Measurements from ENCODE around the gene BAAT.

Gene BAAT

GRCh38 chr9:101376111-101376848, 8.5 kb downstream of the BAAT start:
- ChIA-PET CTCF (interaction anchor here (1.7 kb wide), 1 partner anchor 12 kb away, joined by 7 read pairs; no protein-coding TSS in a partner anchor), POLR2A (no interaction called here)

GRCh38 chr9:101375546-101375945, 9.3 kb downstream of the BAAT start:
- no peak for DNase-seq (ENCODE audit: extremely low spot score)
- no peak for TF ChIP-seq CTCF (IDR thresholded peaks at IDR 0.05; ENCODE audit: control extremely low read depth, extremely low read depth, low read depth, missing control alignments)
- CTCF ChIA-PET, result no interaction called here
- POLR2A ChIA-PET, result no interaction called here

More at GRCh38 chr9:101376111-101376848, 8.5 kb downstream of the BAAT start:
- no peak for DNase-seq (ENCODE audit: extremely low spot score)
- no peak for TF ChIP-seq CTCF (IDR thresholded peaks at IDR 0.05; ENCODE audit: control extremely low read depth, extremely low read depth, low read depth, missing control alignments)

DNA sequence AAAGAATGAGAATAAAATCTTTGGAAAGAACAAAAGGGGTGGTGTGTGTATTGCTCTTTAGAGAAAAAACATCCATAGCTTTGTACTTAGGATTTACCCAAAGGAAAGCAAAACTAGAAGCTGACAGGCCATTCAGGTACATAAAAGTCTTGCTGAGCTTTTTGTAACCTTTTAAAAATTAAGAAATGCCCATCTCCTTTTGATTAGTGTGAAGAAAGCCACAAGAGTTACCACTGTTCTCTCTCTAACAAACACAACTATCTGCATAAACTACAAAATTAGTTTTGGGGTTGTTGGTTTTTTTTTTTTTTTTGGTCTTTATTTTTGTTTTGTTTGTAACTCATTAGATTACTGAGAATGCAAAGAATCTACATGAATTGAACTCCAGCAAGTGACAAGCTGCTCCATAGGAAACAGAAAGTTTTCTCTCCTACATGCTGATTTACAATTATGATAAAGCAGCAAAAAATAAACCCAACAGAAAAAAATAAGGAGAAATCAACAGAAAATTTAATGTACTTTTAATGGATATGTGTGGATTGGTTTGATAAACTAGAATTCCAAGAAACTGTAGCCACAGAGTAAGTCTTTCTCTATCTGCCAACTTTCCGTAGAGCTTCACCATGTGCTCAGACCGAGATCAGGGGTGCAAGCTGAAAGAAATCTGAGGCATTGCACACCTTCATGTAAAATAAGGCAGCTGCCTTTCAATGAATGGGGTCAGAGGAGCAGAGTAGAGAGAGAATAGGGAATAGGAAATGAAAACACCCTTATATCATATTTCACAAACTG, 12.3 kb downstream of the BAAT start:
- no peak for TF ChIP-seq CTCF (IDR thresholded peaks at IDR 0.05; ENCODE audit: control extremely low read depth, extremely low read depth, low read depth, missing control alignments)
- ChIA-PET POLR2A (no interaction called here), CTCF (interaction anchor here (1.0 to 5.6 kb wide), 4 partner anchors 9 to 16 kb away, joined by 3 to 38 read pairs (median 6); no protein-coding TSS in a partner anchor)
- DNase-seq (ENCODE audit: extremely low spot score), result no peak

DNA sequence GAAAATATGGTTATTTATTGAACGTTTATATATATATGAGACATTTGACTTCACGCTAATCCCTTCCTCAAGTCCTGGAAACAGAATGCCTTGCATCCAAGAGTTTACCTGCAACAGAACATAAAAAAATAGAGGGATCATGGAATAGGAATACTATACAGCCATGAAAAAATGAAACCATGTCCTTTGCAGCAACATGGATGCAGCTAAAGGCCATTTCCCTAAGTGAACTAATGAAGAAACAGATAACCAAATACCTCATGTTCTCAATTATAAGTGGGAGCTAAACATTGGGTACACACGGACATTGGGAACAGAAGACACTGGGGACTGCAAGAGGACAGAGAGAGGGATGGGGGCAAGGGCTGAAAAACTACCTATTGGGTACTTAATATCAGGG, 13.0 kb downstream of the BAAT start:
- ChIA-PET POLR2A (no interaction called here), CTCF (interaction anchor here (1.2 to 5.6 kb wide), 2 partner anchors 10 kb away, joined by 3 to 38 read pairs; no protein-coding TSS in a partner anchor)
- no peak for TF ChIP-seq CTCF (IDR thresholded peaks at IDR 0.05; ENCODE audit: control extremely low read depth, extremely low read depth, low read depth, missing control alignments)
- no peak for DNase-seq (ENCODE audit: extremely low spot score)

DNA sequence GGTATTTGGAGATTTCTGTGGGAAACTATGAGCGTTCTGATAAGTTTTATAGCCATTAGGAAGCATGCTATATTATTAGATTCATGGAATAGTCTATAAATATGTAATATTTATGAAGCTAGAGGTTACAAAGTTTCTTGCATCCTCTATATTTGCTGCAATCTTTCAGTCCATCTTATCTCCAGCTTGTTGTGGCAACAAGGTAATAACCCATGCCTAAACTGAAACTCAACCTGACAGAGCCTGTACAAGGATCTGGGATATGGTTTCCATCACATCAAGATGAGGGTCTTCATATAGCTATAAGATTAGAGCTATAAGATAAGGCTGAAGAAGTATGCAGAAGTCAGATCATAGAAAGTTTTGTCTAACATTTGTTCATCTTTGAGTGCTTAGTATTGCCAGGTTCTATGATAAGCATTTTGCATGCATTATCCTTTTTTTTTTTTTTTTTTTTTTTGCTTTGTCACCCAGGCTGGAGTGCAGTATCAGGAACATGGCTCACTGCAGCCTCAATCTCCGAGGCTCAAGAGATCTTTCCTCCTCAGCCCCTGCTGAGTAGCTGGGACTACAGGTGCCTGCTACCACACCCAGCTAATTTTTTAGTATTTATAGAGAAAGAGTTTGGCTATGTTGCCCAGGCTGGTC, 14.8 kb downstream of the BAAT start:
- no peak for DNase-seq (ENCODE audit: extremely low spot score)
- ChIA-PET POLR2A (interaction anchor here (1.5 kb wide), 1 partner anchor 28 kb away, joined by 4 read pairs; the partner anchor contains the start of gene MRPL50), CTCF (interaction anchor here (5.6 kb wide), 1 partner anchor 12 kb away, joined by 38 read pairs; no protein-coding TSS in a partner anchor)
- TF ChIP-seq CTCF (IDR thresholded peaks at IDR 0.05; ENCODE audit: control extremely low read depth, extremely low read depth, low read depth, missing control alignments), result no peak

DNA sequence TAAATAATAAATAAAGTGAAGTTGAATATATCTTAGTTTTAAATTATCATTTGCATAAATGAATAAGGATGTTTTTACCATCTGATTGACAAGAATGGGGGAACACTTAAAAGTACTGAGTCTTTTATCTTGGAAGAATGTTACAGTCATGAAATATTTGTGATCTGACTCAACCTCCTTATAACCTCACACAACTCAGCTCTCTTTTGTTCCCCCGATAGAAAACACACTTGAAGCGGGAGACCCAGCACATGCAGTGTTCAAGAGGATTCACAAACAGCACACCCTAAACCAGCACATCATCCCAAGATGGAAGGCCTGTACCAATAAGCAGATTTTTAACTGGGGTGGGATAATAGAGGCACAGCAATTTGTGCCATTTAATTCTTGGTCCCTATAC, 15.5 kb downstream of the BAAT start:
- POLR2A ChIA-PET, result interaction anchor here (1.5 kb wide), 1 partner anchor 29 kb away, joined by 4 read pairs; the partner anchor contains the start of gene MRPL50
- TF ChIP-seq CTCF (IDR thresholded peaks at IDR 0.05; ENCODE audit: control extremely low read depth, extremely low read depth, low read depth, missing control alignments), result no peak

More for the DNA sequence above, 15.5 kb downstream of the BAAT start:
- no peak for DNase-seq (ENCODE audit: extremely low spot score)
- CTCF ChIA-PET, result interaction anchor here (1.3 to 5.6 kb wide), 2 partner anchors 13 to 22 kb away, joined by 3 to 38 read pairs; no protein-coding TSS in a partner anchor

Data from GM10248 (cell line).